Measurements from ENCODE around the gene PARN. TPM values are rescaled to one million over a fixed set of nuclear protein-coding genes. Genes with fewer than 3 reads are reported as not detected.
A peak's percentile ranks its signal among the peaks of the same experiment; 100 is the strongest.

PARN gene
- polyA plus RNA-seq, 3 donors: 18.4 to 24.4 (median 19.1) TPM

DNA sequence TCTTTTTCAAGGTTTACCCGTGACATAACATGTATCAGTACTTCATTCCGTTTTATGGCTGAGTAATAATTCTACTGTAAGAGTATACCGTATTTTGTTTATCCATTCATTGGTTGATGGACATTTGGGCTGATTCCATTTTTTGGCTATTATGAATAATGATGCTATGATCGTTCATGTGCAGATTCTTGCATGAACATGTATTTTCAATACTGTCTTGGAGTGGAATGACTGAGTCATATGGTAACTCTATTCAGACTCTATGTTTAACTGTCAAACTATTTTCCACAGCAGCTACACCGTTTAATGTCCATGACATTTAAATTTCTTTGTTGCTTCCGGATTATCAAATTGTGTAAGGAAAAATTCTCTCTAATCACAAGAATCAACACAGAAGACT lies 20.6 kb upstream of the PARN start:
- Histone ChIP-seq H3K9ac (ENCODE audit: insufficient read depth, low read length, poor library complexity, severe bottlenecking) (no peak overlapping the region), H4K20me1 (ENCODE audit: insufficient read depth, low read length) (peaks cover 44% of the 10 kb centered on the region), H3K4me1 (ENCODE audit: control insufficient read depth in 1 of 2, insufficient read depth in 2 of 2, low read length in 2 of 2) (no peaks in the 10 kb centered on the region), H3K27me3 (ENCODE audit: control insufficient read depth in 2 of 2, insufficient read depth in 2 of 2, low read length in 2 of 2) (no peaks in the 10 kb centered on the region), H3K36me3 (replicated peaks in 1 of 2; ENCODE audit: control insufficient read depth in 1 of 2, insufficient read depth in 2 of 2, low read length in 2 of 2) (peaks cover 78 to 92% of the 10 kb centered on the region in 2 donors), H2AFZ (ENCODE audit: insufficient read depth, low read depth, low read length, poor library complexity, severe bottlenecking) (no peak overlapping the region), H3K79me2 (ENCODE audit: insufficient read depth, low read length) (peaks cover 5% of the 10 kb centered on the region), H3K4me3 (replicated peaks in 1 of 3; ENCODE audit: low read depth in 2 of 3, low read length in 3 of 3) (no peak overlapping the region), H3K27ac (ENCODE audit: low read depth in 1 of 2, low read length in 2 of 2) (peak overlapping the region in 1 of 2 donors; percentile 36), H3K9me3 (replicated peaks in 1 of 2; ENCODE audit: control insufficient read depth in 1 of 2, insufficient read depth in 1 of 2, low read length in 2 of 2) (no peaks in the 10 kb centered on the region), H3K4me2 (replicated peaks; ENCODE audit: extremely low read depth, low read length, poor library complexity, severe bottlenecking) (no peak overlapping the region)
- WGBS (ENCODE audit: insufficient coverage): 100% methylated on average over 1 of the region's 6 CpGs
- intact Hi-C loops (cut with micrococcal nuclease): no loop called here
- Mint-ChIP-seq H3K9me3 (no peaks in the 10 kb centered on the region), H3K27me3 (ENCODE audit: low read depth in 3 of 3) (peaks cover 0 to 2% (median 0%) of the 10 kb centered on the region in 3 donors), H3K4me3 (no peak overlapping the region), H3K27ac (no peak overlapping the region), H3K4me1 (no peaks in the 10 kb centered on the region), H3K36me3 (peaks cover 53 to 93% of the 10 kb centered on the region in 2 donors)
- TF ChIP-seq, protein P1, sequence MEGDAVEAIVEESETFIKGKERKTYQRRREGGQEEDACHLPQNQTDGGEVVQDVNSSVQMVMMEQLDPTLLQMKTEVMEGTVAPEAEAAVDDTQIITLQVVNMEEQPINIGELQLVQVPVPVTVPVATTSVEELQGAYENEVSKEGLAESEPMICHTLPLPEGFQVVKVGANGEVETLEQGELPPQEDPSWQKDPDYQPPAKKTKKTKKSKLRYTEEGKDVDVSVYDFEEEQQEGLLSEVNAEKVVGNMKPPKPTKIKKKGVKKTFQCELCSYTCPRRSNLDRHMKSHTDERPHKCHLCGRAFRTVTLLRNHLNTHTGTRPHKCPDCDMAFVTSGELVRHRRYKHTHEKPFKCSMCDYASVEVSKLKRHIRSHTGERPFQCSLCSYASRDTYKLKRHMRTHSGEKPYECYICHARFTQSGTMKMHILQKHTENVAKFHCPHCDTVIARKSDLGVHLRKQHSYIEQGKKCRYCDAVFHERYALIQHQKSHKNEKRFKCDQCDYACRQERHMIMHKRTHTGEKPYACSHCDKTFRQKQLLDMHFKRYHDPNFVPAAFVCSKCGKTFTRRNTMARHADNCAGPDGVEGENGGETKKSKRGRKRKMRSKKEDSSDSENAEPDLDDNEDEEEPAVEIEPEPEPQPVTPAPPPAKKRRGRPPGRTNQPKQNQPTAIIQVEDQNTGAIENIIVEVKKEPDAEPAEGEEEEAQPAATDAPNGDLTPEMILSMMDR (IDR thresholded peaks at IDR 0.05): no peak
- no peak for DNase-seq

DNA sequence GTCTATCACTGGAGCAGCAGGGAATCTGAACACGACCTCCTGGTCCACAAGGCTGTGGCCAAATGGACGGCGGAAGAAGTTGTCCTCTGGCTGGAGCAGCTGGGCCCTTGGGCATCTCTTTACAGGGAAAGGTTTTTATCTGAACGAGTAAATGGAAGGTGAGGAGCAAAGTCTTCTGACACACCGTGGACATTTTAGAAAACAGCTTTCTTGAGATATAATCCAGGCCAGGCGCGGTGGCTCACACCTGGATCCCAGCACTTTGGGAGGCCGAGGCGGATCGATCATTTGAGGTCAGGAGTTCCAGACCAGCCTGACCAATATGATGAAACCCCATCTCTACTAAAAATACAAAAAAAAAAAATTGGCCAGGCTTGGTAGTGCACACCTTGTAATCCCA lies 19.8 kb upstream of the PARN start:
- H3K4me1 Mint-ChIP-seq: no peaks in the 10 kb centered on the region
- H3K27me3 Mint-ChIP-seq (ENCODE audit: low read depth in 3 of 3): peaks cover 0 to 2% (median 0%) of the 10 kb centered on the region in 3 donors
- peaks cover 50% of the 10 kb centered on the region for H4K20me1 ChIP-seq (ENCODE audit: insufficient read depth, low read length)
- intact Hi-C loops (cut with micrococcal nuclease): no loop called here
- no peaks in the 10 kb centered on the region for H3K27me3 ChIP-seq (ENCODE audit: control insufficient read depth in 2 of 2, insufficient read depth in 2 of 2, low read length in 2 of 2)
- peaks cover 5% of the 10 kb centered on the region for H3K79me2 ChIP-seq (ENCODE audit: insufficient read depth, low read length)
- no peak overlapping the region for H3K27ac ChIP-seq (ENCODE audit: low read depth in 1 of 2, low read length in 2 of 2)
- peak overlapping the region in 2 of 7 donors; percentile 34 to 79 for H3K27ac Mint-ChIP-seq
- no peak overlapping the region for H2AFZ ChIP-seq (ENCODE audit: insufficient read depth, low read depth, low read length, poor library complexity, severe bottlenecking)
- no peak overlapping the region for H3K9ac ChIP-seq (ENCODE audit: insufficient read depth, low read length, poor library complexity, severe bottlenecking)
- TF ChIP-seq, protein P1 (IDR thresholded peaks at IDR 0.05): no peak
- H3K4me1 ChIP-seq (ENCODE audit: control insufficient read depth in 1 of 2, insufficient read depth in 2 of 2, low read length in 2 of 2): no peaks in the 10 kb centered on the region
- H3K9me3 ChIP-seq (replicated peaks in 1 of 2; ENCODE audit: control insufficient read depth in 1 of 2, insufficient read depth in 1 of 2, low read length in 2 of 2): no peaks in the 10 kb centered on the region
- no peak overlapping the region for H3K4me3 Mint-ChIP-seq
- no peak for DNase-seq
- peaks cover 53 to 93% of the 10 kb centered on the region in 2 donors for H3K36me3 Mint-ChIP-seq
- peaks cover 79 to 94% of the 10 kb centered on the region in 2 donors for H3K36me3 ChIP-seq (replicated peaks in 1 of 2; ENCODE audit: control insufficient read depth in 1 of 2, insufficient read depth in 2 of 2, low read length in 2 of 2)
- H3K9me3 Mint-ChIP-seq: no peaks in the 10 kb centered on the region
- no peak overlapping the region for H3K4me2 ChIP-seq (replicated peaks; ENCODE audit: extremely low read depth, low read length, poor library complexity, severe bottlenecking)
- 98% methylated on average over 7 of the region's 10 CpGs for WGBS (ENCODE audit: insufficient coverage)
- H3K4me3 ChIP-seq (replicated peaks in 1 of 3; ENCODE audit: low read depth in 2 of 3, low read length in 3 of 3): no peak overlapping the region

Data from CD14-positive monocyte (primary cell).